ENCODE results near the gene NREP.

DNA sequence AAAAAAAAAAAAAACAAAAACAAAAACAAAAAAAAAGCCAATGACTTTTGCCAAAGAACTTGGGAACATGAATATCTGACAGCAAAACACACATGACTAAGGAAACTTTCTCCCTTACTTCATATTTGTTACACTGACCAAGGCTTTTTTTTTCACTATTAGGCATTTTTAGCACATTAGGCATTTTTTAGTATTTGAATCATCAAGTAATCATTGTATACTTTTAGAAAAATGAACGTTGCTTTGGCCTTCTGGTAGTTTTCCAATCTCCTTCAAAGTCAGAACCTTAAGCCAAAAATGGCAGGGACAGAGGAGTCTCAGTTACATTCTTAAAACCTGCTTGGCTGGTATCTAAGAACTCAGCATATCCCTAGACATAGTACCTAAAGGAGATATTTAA lies 19.3 kb downstream of the NREP start:
- no peak for TF ChIP-seq CTCF (conservative IDR thresholded peaks at IDR 0.05 in 1 of 2, IDR thresholded peaks at IDR 0.05 in 1 of 2; ENCODE audit: extremely low read depth in 1 of 2, insufficient read depth in 1 of 2, low read depth in 1 of 2, low read length in 2 of 2)
- TF ChIP-seq EZH2 (IDR thresholded peaks at IDR 0.05; ENCODE audit: borderline replicate concordance, low read length), result no peak

Data from mammary epithelial cell (primary cell).